Esophagus mucosa (tissue), 1 donor: Measurements from ENCODE around the gene POLR2F. TPM values are rescaled to one million over a fixed set of nuclear protein-coding genes. Genes with fewer than 3 reads are reported as not detected.

Experiments used
- ATAC-seq: fragments of 200-7000 bp; cut with Tn5 transposase; one replicate; pipeline ENCODE4 v1.9.1; 2020
- total RNA-seq: library from RNA; stranded (reverse); gene quantifications from one replicate; pipeline ENCODE4 v1.2.4, GENCODE V29; 2023
- donor health status: DM: yes; HTN: yes; CAD: no.

POLR2F gene
- total RNA-seq, 1 donor from 2014 or later = 67.8 TPM

GRCh38 chr22:38007330-38007902 is 53.9 kb downstream of the POLR2F start:
- no peak for ATAC-seq

- peak; percentile 19 for ATAC-seq
Observed at GRCh38 chr22:38009000-38009806, 55.7 kb downstream of the POLR2F start.

- no peak for ATAC-seq
Observed at GRCh38 chr22:38012604-38013072, 59.1 kb downstream of the POLR2F start.

- ATAC-seq = no peak
Observed at GRCh38 chr22:38014083-38014482, 60.6 kb downstream of the POLR2F start.

GRCh38 chr22:38016182-38017151 is 63.0 kb downstream of the POLR2F start:
- ATAC-seq = peak; percentile 78

GRCh38 chr22:38017272-38017920 is 63.9 kb downstream of the POLR2F start:
- ATAC-seq = peak; percentile 45

GRCh38 chr22:38017939-38018885 is 64.7 kb downstream of the POLR2F start:
- ATAC-seq = no peak

Other genes starting within 250 kb of the POLR2F start
- gene GCAT, start 145.8 kb upstream of the POLR2F start, total RNA-seq = 21.7 TPM
- 0.32 TPM for gene GALR3, start 130.3 kb upstream of the POLR2F start, total RNA-seq
- 14.2 TPM for gene ANKRD54, start 109.4 kb upstream of the POLR2F start, total RNA-seq
- gene EIF3L, start 104.3 kb upstream of the POLR2F start, total RNA-seq = 358 TPM
- 105 TPM for gene MICALL1, start 47.4 kb upstream of the POLR2F start, total RNA-seq
- gene C22orf23, start 98 bp upstream of the POLR2F start, total RNA-seq = not detected
- gene SOX10, start 30.9 kb downstream of the POLR2F start, total RNA-seq = 0.44 TPM
- 22.6 TPM for gene PICK1, start 103.7 kb downstream of the POLR2F start, total RNA-seq
- gene SLC16A8, start 130.5 kb downstream of the POLR2F start, total RNA-seq = 0.24 TPM
- gene BAIAP2L2, start 157.0 kb downstream of the POLR2F start, total RNA-seq = 4.5 TPM
- 12.8 TPM for gene PLA2G6, start 228.1 kb downstream of the POLR2F start, total RNA-seq
- gene MAFF, start 248.3 kb downstream of the POLR2F start, total RNA-seq = 35.6 TPM